ENCODE data around the gene MPHOSPH9. TPM values are rescaled to one million over a fixed set of nuclear protein-coding genes. Genes with fewer than 3 reads are reported as not detected.
"Not testable (repeated sequence)": the region's sequence is repeated elsewhere in the genome, so short reads cannot be mapped to it uniquely, and the experiment has no call there.

Gene MPHOSPH9
- total RNA-seq, 1 experiment from 2014 or later, result 54.5 TPM

DNA sequence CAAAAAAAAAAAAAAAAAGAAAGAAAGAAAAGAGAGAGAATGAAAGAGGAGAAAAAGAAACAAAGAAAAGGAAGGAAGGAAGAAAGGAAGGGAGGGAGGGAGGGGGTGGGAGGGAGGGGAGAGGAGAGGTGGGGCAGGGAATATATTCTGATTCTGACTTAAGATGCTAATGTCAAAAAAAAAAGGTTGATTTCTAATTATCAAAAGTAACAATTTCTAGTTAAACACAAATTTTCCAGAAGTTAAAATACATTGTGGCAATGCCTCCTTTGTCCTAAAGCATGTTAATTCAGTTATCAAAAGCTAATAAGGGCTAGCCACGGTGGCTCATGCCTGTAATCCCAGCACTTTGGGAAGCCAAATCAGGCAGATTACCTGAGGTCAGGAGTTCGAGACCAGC is 7.5 kb downstream of the MPHOSPH9 start:
- peaks cover 3% of the 10 kb centered on the region; the same call in 1 of the 2 replicates for H3K36me3 ChIP-seq (replicated peaks; ENCODE audit: control insufficient read depth, insufficient read depth, low read length)
- H3K27me3 ChIP-seq (ENCODE audit: control insufficient read depth, insufficient read depth, low read length), result no peaks in the 10 kb centered on the region
- no peak overlapping the region for H3K4me3 ChIP-seq (ENCODE audit: insufficient read depth, low read depth, low read length)
- no peak for DNase-seq

DNA sequence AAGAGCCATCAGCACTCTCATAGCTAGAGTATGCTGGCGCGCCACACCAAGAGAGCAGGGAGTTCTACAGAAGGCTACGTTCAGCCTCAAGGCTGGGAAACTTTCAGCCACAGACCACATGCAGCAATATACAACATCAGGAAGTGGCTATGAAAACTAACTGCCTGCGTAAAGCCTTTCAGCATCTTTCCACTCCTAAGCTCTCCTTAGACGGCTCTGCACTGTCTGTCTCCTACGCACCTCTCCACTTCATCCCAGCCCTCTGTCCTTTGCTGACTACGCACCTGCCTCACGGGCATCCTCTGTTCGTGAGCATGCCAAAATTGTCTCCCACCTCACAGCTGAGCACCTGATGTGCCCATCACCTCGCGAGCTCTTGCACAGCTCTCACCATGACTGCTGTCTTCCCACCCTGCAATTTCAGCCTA is 9.7 kb downstream of the MPHOSPH9 start:
- Histone ChIP-seq H3K27me3 (ENCODE audit: control insufficient read depth, insufficient read depth, low read length) (no peaks in the 10 kb centered on the region), H3K36me3 (replicated peaks; ENCODE audit: control insufficient read depth, insufficient read depth, low read length) (peaks cover 3% of the 10 kb centered on the region), H3K4me3 (ENCODE audit: insufficient read depth, low read depth, low read length) (no peak overlapping the region)
- DNase-seq, result no peak

DNA sequence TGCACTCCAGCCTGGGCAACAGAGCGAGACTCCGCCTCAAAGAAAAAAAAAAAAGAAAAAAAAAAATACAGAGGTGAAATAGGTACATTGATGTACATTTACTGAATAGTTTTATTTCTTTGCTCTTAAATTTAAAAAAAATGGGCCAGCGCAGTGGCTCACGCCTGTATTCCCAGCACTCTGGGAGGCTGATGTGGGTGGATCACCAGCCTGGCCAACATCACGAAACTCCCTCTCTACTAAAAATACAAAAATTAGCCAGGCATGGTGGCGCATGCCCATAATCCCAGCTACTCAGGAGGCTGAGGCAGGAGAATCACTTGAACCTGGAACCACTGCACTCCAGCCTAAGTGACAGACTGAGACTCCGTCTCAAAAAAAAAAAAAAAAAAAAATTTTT is 25.1 kb downstream of the MPHOSPH9 start:
- H3K27me3 ChIP-seq (ENCODE audit: control insufficient read depth, insufficient read depth, low read length); H3K4me3 ChIP-seq (ENCODE audit: insufficient read depth, low read depth, low read length); H3K36me3 ChIP-seq (replicated peaks; ENCODE audit: control insufficient read depth, insufficient read depth, low read length); DNase-seq: not testable (repeated sequence)

DNA sequence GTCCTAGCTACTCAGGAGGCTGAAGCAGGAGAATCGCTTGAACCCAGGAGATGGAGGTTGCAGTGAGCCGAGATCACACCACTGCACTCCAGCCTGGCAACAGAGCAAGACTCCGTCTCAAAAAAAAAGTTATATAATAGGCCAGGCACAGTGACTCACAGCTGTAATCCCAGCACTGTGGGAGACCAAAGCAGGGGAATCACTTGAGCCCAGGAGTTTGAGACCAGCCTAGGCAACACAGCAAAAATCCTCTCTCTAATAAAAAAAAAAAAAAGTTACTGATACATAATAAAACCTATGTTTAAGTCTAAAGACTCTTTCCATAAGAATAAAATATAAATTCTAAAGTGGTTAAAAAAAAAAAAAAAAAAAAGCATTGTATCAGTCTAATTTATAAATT is 26.1 kb downstream of the MPHOSPH9 start:
- not testable (repeated sequence) for H3K27me3 ChIP-seq (ENCODE audit: control insufficient read depth, insufficient read depth, low read length); H3K36me3 ChIP-seq (replicated peaks; ENCODE audit: control insufficient read depth, insufficient read depth, low read length); DNase-seq

DNA sequence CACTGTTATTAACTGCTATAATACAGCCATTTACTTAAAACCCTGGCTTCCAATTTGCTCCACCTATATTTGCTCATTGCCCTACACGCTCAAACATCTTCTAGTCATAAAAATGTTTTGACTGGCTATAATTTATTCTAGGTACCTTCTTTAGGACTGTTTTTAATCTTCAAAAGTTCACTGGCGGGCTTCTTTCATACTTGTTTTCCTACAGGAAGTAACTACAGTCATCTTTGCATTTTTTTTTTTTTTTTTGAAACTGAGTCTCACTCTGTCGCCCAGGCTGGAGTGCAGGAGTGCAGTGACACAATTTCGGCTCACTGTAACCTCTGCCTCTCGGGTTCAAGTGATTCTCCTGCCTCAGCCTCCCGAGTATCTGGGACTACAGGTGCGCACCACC is 32.5 kb downstream of the MPHOSPH9 start:
- Histone ChIP-seq H3K4me3 (ENCODE audit: insufficient read depth, low read depth, low read length) (no peak overlapping the region), H3K36me3 (replicated peaks; ENCODE audit: control insufficient read depth, insufficient read depth, low read length) (peaks cover 6% of the 10 kb centered on the region), H3K27me3 (ENCODE audit: control insufficient read depth, insufficient read depth, low read length) (no peaks in the 10 kb centered on the region)
- no peak for DNase-seq

More for the DNA sequence above, 26.1 kb downstream of the MPHOSPH9 start:
- not testable (repeated sequence) for H3K4me3 ChIP-seq (ENCODE audit: insufficient read depth, low read depth, low read length)

DNA sequence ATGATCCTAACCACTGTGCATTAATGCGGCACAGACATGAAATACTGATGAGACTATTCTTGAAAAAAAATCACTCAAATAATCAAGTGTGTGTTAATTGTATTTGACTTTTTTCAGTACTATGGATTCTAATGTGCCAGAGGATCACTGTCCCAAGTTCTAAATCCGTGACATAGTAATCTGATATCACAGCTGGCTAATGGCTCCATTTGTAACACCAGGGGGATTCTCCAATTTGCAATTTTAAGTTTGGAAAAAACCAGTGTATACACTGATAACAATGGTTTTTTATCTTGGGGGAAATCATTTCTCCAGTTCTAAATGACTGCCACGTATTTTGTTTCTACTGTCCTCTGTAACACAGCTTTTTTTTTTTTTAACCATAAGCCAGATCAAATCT is 33.0 kb downstream of the MPHOSPH9 start:
- Histone ChIP-seq H3K4me3 (ENCODE audit: insufficient read depth, low read depth, low read length) (no peak overlapping the region), H3K27me3 (ENCODE audit: control insufficient read depth, insufficient read depth, low read length) (no peaks in the 10 kb centered on the region), H3K36me3 (replicated peaks; ENCODE audit: control insufficient read depth, insufficient read depth, low read length) (peaks cover 6% of the 10 kb centered on the region)
- DNase-seq, result no peak

DNA sequence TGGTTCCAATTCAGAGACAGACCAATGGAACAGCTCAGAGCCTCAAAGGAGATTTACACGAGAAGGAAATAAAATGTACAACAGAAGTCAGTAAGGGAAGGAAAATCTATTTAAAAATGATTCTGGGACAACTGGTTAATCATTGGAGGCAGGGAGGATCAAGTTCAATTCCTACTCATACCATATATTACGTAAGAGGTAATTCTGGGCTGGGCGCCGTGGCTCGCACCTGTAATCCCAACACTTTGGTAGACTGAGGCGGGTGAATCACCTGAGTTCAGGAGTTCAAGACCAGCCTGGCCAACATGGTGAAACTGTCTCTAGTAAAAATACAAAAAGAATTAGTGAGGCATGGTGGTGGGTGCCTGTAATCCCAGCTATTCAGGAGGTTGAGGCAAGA is 45.3 kb downstream of the MPHOSPH9 start:
- no peak for DNase-seq
- H3K36me3 ChIP-seq (replicated peaks; ENCODE audit: control insufficient read depth, insufficient read depth, low read length), result peaks cover 9% of the 10 kb centered on the region
- H3K4me3 ChIP-seq (ENCODE audit: insufficient read depth, low read depth, low read length), result no peak overlapping the region
- no peaks in the 10 kb centered on the region for H3K27me3 ChIP-seq (ENCODE audit: control insufficient read depth, insufficient read depth, low read length)

DNA sequence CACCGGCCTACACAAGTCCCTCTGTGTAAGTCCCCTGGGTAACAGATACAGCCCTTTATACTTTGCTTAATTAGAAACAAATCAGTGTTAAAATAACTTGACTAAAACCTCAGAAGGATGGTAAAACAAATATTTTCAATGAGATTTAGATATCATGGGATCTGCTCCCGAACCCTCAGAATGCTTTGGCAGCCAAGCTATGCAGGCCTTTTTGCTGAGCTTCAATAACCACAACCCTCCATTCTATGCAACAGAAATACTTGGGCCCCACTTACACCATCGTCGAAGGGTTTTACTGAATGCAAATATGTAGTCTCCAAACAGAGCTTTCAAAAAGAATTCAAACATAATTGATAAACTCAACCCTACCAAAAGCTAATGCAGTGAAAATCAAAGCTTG is 52.8 kb downstream of the MPHOSPH9 start:
- H3K4me3 ChIP-seq (ENCODE audit: insufficient read depth, low read depth, low read length), result no peak overlapping the region
- no peaks in the 10 kb centered on the region; the same call in 1 of the 2 replicates for H3K36me3 ChIP-seq (replicated peaks; ENCODE audit: control insufficient read depth, insufficient read depth, low read length)
- no peaks in the 10 kb centered on the region for H3K27me3 ChIP-seq (ENCODE audit: control insufficient read depth, insufficient read depth, low read length)
- DNase-seq, result no peak

DNA sequence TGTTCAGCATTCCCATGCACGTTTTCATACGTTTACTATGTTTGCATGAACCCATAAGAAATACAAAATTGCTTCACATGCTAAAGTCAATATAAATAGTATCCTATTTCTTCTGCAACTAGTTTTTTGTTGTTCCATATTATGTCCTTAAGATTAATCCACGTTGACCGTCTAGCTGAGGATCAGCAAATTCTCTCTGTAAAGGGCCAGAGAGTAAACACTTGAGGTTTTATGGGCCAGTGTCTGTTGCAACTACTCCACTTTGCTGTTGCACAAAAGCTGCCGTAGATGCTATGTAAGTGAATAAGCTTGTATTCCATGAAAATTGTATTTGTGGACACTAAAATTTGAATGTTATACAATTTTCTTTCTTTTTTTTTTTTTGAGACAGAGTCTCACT is 61.0 kb downstream of the MPHOSPH9 start:
- Histone ChIP-seq H3K27me3 (ENCODE audit: control insufficient read depth, insufficient read depth, low read length) (no peaks in the 10 kb centered on the region), H3K4me3 (ENCODE audit: insufficient read depth, low read depth, low read length) (no peak overlapping the region), H3K36me3 (replicated peaks; ENCODE audit: control insufficient read depth, insufficient read depth, low read length) (no peaks in the 10 kb centered on the region; the same call in 1 of the 2 replicates)
- DNase-seq, result no peak

DNA sequence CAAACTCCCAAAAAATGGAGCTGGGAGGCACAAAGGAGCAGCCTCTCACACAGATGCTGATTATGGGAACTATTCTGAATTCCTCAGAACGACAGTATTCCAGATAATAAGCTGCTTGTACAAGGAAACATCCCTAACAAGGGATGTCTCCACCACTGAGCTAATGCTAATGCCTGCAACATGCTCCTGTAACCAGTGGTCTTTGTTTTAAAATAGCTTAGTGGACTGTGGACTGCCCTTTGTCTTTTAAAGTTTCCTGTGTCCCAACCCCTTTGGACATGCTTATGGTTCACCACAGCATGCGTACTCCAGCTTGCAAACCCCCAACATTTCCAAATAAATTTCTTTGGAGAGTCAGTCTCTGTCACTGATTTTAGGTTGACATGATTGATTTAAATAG is 65.6 kb downstream of the MPHOSPH9 start:
- H3K4me3 ChIP-seq (ENCODE audit: insufficient read depth, low read depth, low read length), result no peak overlapping the region
- DNase-seq, result no peak
- H3K27me3 ChIP-seq (ENCODE audit: control insufficient read depth, insufficient read depth, low read length), result no peaks in the 10 kb centered on the region
- H3K36me3 ChIP-seq (replicated peaks; ENCODE audit: control insufficient read depth, insufficient read depth, low read length), result peaks cover 3% of the 10 kb centered on the region; the same call in 1 of the 2 replicates

DNA sequence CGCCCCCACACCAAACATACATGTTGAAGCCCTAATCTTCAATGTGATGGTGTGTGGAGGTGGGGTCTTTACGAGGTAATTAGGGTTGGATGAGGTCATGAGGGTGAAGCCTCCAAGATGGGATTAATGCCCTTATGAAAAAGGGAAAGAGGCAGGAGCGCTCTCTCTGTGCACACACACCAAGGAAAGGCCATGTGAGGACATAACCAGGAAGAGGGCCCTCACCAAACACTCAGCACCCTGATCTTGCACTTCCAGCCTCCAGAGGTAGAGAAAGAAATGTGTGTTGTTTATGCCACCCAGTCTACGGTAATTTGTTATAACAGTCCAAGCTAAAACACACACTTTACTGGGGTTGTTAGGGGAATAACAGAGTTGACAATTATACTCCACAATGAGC is 67.4 kb downstream of the MPHOSPH9 start:
- Histone ChIP-seq H3K36me3 (replicated peaks; ENCODE audit: control insufficient read depth, insufficient read depth, low read length) (peaks cover 3% of the 10 kb centered on the region), H3K4me3 (ENCODE audit: insufficient read depth, low read depth, low read length) (no peak overlapping the region), H3K27me3 (ENCODE audit: control insufficient read depth, insufficient read depth, low read length) (no peaks in the 10 kb centered on the region)
- no peak for DNase-seq

DNA sequence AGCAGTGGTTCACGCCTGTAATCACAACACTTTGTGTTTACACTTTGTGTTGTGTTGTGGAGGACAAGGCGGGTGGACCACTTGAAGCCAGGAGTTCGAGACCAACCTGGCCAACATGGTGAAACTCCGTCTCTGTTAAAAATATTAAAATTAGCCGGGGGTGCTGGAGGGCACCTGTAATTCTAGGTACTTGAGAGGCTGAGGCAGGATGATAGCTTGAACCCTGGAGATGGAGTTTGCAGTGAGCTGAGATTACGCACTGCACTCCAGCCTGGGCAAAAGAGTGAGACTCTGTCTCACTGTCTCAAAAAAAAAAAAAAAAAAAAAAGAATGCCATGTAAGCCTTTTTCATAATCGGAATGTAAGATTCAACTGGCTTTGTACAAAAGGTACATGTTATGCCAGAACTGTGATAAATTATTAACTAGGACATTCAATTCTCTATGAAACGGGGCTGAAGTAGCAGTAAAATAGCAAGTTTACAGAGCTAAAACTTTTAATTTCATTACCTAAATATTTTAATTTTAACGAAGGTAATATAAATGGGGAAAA is 68.2 kb downstream of the MPHOSPH9 start:
- Histone ChIP-seq H3K4me3 (ENCODE audit: insufficient read depth, low read depth, low read length) (no peak overlapping the region), H3K27me3 (ENCODE audit: control insufficient read depth, insufficient read depth, low read length) (no peaks in the 10 kb centered on the region), H3K36me3 (replicated peaks; ENCODE audit: control insufficient read depth, insufficient read depth, low read length) (peaks cover 3% of the 10 kb centered on the region)
- no peak for DNase-seq

DNA sequence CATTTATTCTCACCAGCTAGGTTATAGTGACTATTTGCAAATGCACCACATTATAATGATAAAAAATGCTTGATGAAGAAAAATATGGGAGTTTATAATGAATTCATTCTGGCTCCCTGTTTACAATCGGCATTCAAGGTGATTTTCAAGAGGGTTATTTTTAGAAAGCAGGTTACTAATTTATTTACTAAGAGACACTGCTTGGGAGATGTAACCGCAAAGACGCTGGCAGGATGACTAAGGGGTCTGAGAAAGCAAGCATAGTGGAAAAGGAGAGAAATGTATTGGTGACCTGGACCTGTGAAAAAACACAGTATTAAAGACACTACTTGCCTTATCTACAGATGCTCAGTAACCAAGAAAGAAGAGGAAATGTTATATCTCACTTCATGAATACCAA is 68.7 kb downstream of the MPHOSPH9 start:
- Histone ChIP-seq H3K36me3 (replicated peaks; ENCODE audit: control insufficient read depth, insufficient read depth, low read length) (peaks cover 3% of the 10 kb centered on the region), H3K4me3 (ENCODE audit: insufficient read depth, low read depth, low read length) (no peak overlapping the region), H3K27me3 (ENCODE audit: control insufficient read depth, insufficient read depth, low read length) (no peaks in the 10 kb centered on the region)
- DNase-seq, result no peak

DNA sequence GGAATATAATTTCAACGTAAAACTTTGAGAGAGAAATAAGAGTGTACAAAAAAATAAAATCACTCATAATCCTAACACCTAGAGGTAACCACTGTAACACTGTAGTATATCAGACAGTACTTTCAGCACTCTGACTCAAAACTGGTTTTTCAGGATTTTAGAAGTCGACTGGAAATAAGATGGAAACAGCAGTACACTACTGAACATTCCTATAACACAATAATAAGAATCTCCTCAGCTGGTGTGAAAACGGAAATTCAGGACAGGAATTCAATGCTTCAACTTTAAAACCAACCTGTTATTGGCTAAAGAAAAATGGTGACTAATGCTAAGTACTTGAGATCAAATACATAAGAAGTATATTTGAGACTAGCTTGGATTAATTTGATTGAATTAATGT is 69.7 kb downstream of the MPHOSPH9 start:
- Histone ChIP-seq H3K27me3 (ENCODE audit: control insufficient read depth, insufficient read depth, low read length) (no peaks in the 10 kb centered on the region), H3K4me3 (ENCODE audit: insufficient read depth, low read depth, low read length) (no peak overlapping the region), H3K36me3 (replicated peaks; ENCODE audit: control insufficient read depth, insufficient read depth, low read length) (peaks cover 3% of the 10 kb centered on the region)
- DNase-seq, result no peak

DNA sequence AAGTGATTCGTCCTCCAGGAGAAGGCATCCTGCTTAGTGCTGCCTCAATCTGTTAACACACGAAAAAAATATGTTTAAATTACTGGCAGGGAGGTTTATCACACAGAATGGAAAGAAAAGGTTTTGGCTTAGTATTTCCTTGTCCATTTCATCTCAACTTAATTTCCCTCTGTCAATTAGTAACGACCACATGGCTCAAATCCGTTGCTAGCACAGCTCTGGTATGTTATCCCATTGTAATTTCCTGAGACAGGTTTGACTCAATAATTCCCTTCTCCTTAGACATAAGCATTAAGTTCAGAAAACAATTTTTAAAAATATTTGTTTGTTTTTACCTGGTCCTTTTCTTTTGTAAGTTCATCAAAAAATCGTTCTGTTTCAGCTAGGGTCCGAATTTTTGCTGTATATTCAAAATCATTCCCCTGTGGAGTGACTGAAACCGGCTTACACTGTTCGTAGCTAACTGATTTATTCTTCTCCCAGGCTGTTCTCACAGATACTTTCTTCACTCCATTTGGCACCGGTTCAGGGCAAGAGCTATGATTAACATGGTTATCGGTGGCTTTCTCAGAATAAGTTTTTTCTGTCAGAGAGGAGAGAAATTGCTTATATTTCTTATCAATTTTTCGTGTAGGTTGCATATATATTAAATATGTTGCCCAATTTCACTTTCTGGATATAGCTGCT is 72.0 kb downstream of the MPHOSPH9 start:
- no peak for DNase-seq
- no peak overlapping the region for H3K4me3 ChIP-seq (ENCODE audit: insufficient read depth, low read depth, low read length)
- no peaks in the 10 kb centered on the region for H3K27me3 ChIP-seq (ENCODE audit: control insufficient read depth, insufficient read depth, low read length)
- H3K36me3 ChIP-seq (replicated peaks; ENCODE audit: control insufficient read depth, insufficient read depth, low read length), result peaks cover 2% of the 10 kb centered on the region

Measured in H7 (cell line).